ENCODE measurements around the gene PRDM1. TPM values are rescaled to one million over a fixed set of nuclear protein-coding genes. Genes with fewer than 3 reads are reported as not detected.
A peak's percentile ranks its signal among the peaks of the same experiment; 100 is the strongest.

The PRDM1 gene
- total and polyA plus RNA-seq, 2 of the 13 experiments (the other 11 are each of a cell fraction or from before 2014, with no cell fraction given): 0.13 TPM; not detected in 1

- intact Hi-C loops (cut with micrococcal nuclease; ENCODE audit: unreplicated experiment): no loop called here
- H3K4me3 ChIP-seq (replicated peaks in 1 of 3; ENCODE audit: insufficient read depth in 1 of 3, low read depth in 2 of 3, low read length in 3 of 3): no peak overlapping the region
- ChIA-PET CTCF (ENCODE audit: low intra/inter-chr PET ratio, low total read pairs) (no interaction called here), POLR2A (no interaction called here)
- WGBS (ENCODE audit: low lambda C conversion rate): 28% methylated on average over 12 of the region's 12 CpGs
- no peak overlapping the region for H2AFZ ChIP-seq (ENCODE audit: low read length)
- no peaks in the 10 kb centered on the region for H3K9me3 ChIP-seq (ENCODE audit: low read length)
- peaks cover 0 to 9% of the 10 kb centered on the region in 2 experiments; a peak in 3 of 5 replicates for H3K27me3 ChIP-seq (ENCODE audit: control insufficient read depth in 1 of 2, insufficient read depth in 2 of 2, low read length in 2 of 2)
- H4K20me1 ChIP-seq (ENCODE audit: insufficient read depth, low read length): no peaks in the 10 kb centered on the region
- H3K4me1 ChIP-seq (ENCODE audit: insufficient read depth, low read length): no peaks in the 10 kb centered on the region
- H3K4me2 ChIP-seq (ENCODE audit: low read depth, low read length): peak overlapping the region; percentile 36
- no peak overlapping the region for H3K9ac ChIP-seq (ENCODE audit: insufficient read depth, low read depth, low read length)
- H3K36me3 ChIP-seq (replicated peaks in 1 of 2; ENCODE audit: control insufficient read depth in 1 of 2, insufficient read depth in 2 of 2, low read length in 2 of 2): no peaks in the 10 kb centered on the region
- TF ChIP-seq ZNF512B (CRISPR knock-in tag; IDR thresholded peaks at IDR 0.05; ENCODE audit: borderline replicate concordance) (no peak), NFYC (CRISPR knock-in tag; IDR thresholded peaks at IDR 0.05) (no peak), TBX2 (CRISPR knock-in tag; IDR thresholded peaks at IDR 0.05; ENCODE audit: borderline replicate concordance) (no peak), HNRNPK (IDR thresholded peaks at IDR 0.05; ENCODE audit: low read depth, low read length, poor library complexity, severe bottlenecking) (no peak), MED13 (CRISPR knock-in tag; IDR thresholded peaks at IDR 0.05) (no peak), ZNF317 (CRISPR knock-in tag; IDR thresholded peaks at IDR 0.05) (no peak), PRDM10 (CRISPR knock-in tag; IDR thresholded peaks at IDR 0.05; ENCODE audit: low read depth) (no peak), PPARG (CRISPR knock-in tag; conservative IDR thresholded peaks at IDR 0.05) (no peak), NFATC3 (CRISPR knock-in tag; IDR thresholded peaks at IDR 0.05) (no peak), HDAC2 (CRISPR knock-in tag; IDR thresholded peaks at IDR 0.05) (no peak), ZNF101 (CRISPR knock-in tag; IDR thresholded peaks at IDR 0.05; ENCODE audit: borderline replicate concordance, low read depth) (no peak), ISX (CRISPR knock-in tag; conservative IDR thresholded peaks at IDR 0.05) (no peak)
- no peak overlapping the region for H3K27ac ChIP-seq (ENCODE audit: extremely low read length, insufficient read depth, low read length)
- no peaks in the 10 kb centered on the region for H3K79me2 ChIP-seq (ENCODE audit: insufficient read depth, low read length)
- ATAC-seq (no peak), DNase-seq (ENCODE audit: low spot score) (no peak), FAIRE-seq (no peak)
- BruUV-seq (replicated peaks): no TSS peak
- in situ Hi-C loops (cut with HindIII; ENCODE audit: extremely low pct_ligation_motif_present, low pct_unique_long_range_greater_than_20kb): no loop called here
These were observed 69.2 kb downstream of the PRDM1 start for GRCh38 chr6:106155219-106155830.
